Activated effector memory CD4-positive, alpha-beta T cell treated with Interleukin-2 at 50 U/mL for 16 hours (primary cell): ENCODE data around the gene ARHGEF16.

Experiments
- DNase-seq: peaks from one replicate; pipeline ENCODE4 v3.0.0-alpha.2; 2020

ARHGEF16 gene

GRCh38 chr1:3521426-3521825 is 67.0 kb downstream of the ARHGEF16 start:
- no peak for DNase-seq

- no peak for DNase-seq
Measured at GRCh38 chr1:3522112-3522511, 67.6 kb downstream of the ARHGEF16 start.

DNA sequence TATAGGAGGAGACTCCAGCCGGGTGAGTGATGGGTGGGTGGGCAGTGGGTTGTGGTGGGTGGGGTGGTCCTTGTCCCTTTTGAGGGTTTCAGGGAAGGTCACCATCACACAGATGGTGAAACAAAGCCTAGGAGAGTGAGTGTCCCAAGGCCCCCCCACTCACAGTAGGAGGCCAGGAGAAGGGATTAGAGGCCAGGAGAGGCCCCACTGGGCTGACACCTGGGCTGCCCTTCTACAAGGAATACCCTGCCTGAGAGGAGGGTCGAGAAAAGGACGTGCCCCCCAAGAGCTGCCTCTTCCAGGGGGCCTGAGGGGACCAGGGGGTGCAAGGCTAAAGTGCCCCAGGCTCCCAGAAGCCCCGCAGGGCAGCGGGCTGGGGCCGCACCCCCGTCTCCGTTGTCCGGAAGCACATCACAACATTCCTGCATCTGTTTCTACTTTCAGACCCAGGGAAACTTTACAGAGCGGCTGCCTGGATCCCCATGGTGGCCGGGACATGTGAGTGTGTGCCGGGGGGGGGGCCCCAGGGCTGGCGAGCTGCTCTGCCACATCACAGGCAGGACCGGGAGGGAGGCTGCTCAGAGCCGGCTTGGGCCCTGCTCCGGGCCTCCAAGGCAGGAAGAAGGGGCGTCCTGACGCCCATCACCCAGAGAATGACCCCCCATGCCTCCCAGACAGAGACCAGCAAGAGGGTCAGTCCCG is 68.2 kb downstream of the ARHGEF16 start:
- no peak for DNase-seq

- DNase-seq: no peak
Measured at GRCh38 chr1:3523980-3524379, 69.5 kb downstream of the ARHGEF16 start.

GRCh38 chr1:3524556-3525203 is 70.2 kb downstream of the ARHGEF16 start:
- no peak for DNase-seq

DNA sequence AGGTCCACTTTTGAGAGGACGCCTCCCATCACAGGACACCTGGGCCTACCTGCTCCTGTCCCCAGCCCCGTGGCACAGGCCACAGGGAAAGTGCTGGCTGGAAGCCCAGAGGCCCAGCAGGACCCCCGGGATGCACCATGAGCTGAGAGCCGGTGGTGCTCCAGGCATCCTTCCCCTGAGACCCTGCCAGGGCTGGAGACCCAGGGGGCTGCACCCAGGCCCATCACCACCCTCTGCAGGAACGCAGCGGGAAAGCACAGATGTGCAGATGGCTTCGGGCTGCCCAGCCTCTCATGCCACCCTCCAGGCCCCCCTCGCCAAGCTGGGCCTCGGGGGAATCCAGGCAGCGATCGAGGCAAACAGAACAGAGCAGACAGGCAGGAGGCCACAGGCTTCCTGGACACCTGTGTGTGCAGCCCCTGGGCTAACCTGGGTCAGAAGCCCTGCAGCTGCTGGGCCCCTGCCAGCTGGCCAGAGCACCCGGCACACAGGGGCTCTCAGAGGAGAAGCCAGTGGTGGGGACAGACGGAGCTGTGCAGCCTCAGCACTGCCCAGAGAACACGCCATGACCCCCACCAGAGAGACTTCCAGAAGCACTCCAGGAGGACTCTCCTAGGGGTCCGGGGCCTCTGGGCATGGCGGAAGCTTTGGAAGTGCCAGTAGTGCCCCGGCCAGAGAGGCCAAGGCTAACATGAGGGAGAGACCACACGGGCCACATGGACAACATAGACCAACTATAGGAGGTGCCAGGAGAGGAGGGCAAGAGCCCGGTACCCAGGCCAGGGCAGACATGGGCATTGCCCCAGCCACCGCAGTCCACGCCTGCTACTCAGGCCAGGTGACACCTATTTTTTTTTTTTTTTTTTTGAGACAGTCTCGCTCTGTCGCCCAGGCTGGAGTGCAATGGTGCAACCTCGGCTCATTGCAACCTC is 71.4 kb downstream of the ARHGEF16 start:
- no peak for DNase-seq

- DNase-seq: no peak
Measured at GRCh38 chr1:3527774-3528173, 73.3 kb downstream of the ARHGEF16 start.

DNA sequence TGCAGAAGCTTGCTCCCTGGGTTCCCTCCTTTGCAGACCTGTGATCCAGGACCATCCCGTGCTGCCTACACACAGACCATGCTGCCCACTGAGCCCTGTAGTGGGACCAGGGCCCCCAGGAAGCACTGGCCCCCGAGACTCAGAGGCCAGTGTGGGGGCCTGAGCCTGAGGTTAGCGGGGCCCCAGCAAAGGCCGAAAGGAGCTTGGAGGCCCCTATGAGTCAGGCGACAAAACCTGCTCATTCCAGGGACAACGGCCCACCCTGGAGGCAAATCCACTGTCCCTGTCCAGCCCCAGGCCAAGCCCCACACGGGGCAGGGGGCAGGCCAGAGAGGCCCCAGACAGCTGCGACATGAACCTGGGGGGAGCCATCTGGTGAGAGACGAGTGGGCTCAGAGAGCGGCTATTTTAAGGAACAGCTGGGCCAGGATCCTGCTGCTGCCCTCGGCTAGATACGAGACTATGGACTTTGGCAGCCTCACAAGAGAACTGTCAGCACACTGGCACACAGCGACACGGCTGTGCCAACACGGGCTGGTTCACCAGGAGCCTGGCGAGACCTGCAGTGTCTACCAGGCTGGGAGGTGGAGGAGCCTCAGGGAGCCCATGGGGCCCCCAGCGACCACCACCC is 74.7 kb downstream of the ARHGEF16 start:
- DNase-seq: no peak

- peak; percentile 7 for DNase-seq
Measured at GRCh38 chr1:3530086-3530925, 75.8 kb downstream of the ARHGEF16 start.
